HUES64 (cell line): Measurements from ENCODE around the gene GATA2.

Experiments used
- H3K27ac ChIP-seq: 2 replicates; pipeline ENCODE4 v1.7.0; 2013; ENCODE audit warnings: low read depth, low read length, inconsistent platforms
- H3K27me3 ChIP-seq: 2 replicates; pipeline ENCODE4 v1.6.1; 2013; ENCODE audit warnings: mild to moderate bottlenecking, low read length; ENCODE audit not compliant: insufficient read depth
- H3K36me3 ChIP-seq: 2 replicates; pipeline ENCODE4 v1.6.1; 2013; ENCODE audit warnings: mild to moderate bottlenecking, low read length; ENCODE audit not compliant: insufficient read depth
- H3K4me1 ChIP-seq: 2 replicates; pipeline ENCODE4 v1.6.1; 2013; ENCODE audit warnings: mild to moderate bottlenecking, low read length, moderate library complexity; ENCODE audit not compliant: insufficient read depth
- H3K4me3 ChIP-seq: 2 replicates; pipeline ENCODE4 v1.5.1; 2013; ENCODE audit warnings: mild to moderate bottlenecking, low read length, moderate library complexity
- H3K9ac ChIP-seq: 2 replicates; pipeline ENCODE4 v1.6.1; 2013; ENCODE audit warnings: mild to moderate bottlenecking, low read depth, low read length
- H3K9me3 ChIP-seq: 2 replicates; pipeline ENCODE4 v1.6.1; 2013; ENCODE audit warnings: low read depth, low read length; ENCODE audit not compliant: insufficient read depth
- WGBS: fragments of 150-250, 120-280 bp; methylation state at CpG from one replicate; pipeline ENCODE4 v1.1.7; 2013; ENCODE audit warnings: missing lambda C conversion rate; 5-methylcytosine and 5-hydroxymethylcytosine counted together

Gene GATA2

GRCh38 chr3:128500556-128500955 is 7.6 kb upstream of the GATA2 start:
- WGBS, result 90% methylated on average over 4 of the region's 4 CpGs
- H3K9ac ChIP-seq, result no peak overlapping the region
- H3K27me3 ChIP-seq, result peaks cover 45% of the 10 kb centered on the region
- no peaks in the 10 kb centered on the region for H3K9me3 ChIP-seq
- no peaks in the 10 kb centered on the region for H3K36me3 ChIP-seq
- no peak overlapping the region for H3K4me3 ChIP-seq
- no peaks in the 10 kb centered on the region; the same call in 1 of the 2 replicates for H3K4me1 ChIP-seq
- no peak overlapping the region for H3K27ac ChIP-seq

- Histone ChIP-seq H3K27me3 (peaks cover 53% of the 10 kb centered on the region), H3K9me3 (no peaks in the 10 kb centered on the region), H3K4me1 (no peaks in the 10 kb centered on the region; the same call in 1 of the 2 replicates), H3K36me3 (no peaks in the 10 kb centered on the region), H3K4me3 (no peak overlapping the region), H3K9ac (no peak overlapping the region), H3K27ac (no peak overlapping the region)
- WGBS, result 92% methylated on average over 4 of the region's 4 CpGs
Observed at GRCh38 chr3:128499724-128500275, 6.8 kb upstream of the GATA2 start.

GRCh38 chr3:128498901-128499530 is 6.0 kb upstream of the GATA2 start:
- Histone ChIP-seq H3K4me1 (no peaks in the 10 kb centered on the region; the same call in 1 of the 2 replicates), H3K9ac (no peak overlapping the region), H3K27ac (no peak overlapping the region), H3K4me3 (no peak overlapping the region), H3K9me3 (no peaks in the 10 kb centered on the region), H3K27me3 (peaks cover 60% of the 10 kb centered on the region), H3K36me3 (no peaks in the 10 kb centered on the region)
- 78% methylated on average over 15 of the region's 15 CpGs for WGBS

- 77% methylated on average over 5 of the region's 5 CpGs for WGBS
- Histone ChIP-seq H3K27me3 (peaks cover 69% of the 10 kb centered on the region), H3K4me3 (0 out of 2 replicates have a peak overlapping the region, but pooled peaks have one; percentile 23), H3K4me1 (peaks cover 4% of the 10 kb centered on the region; the same call in 1 of the 2 replicates), H3K27ac (no peak overlapping the region), H3K9me3 (no peaks in the 10 kb centered on the region), H3K9ac (no peak overlapping the region), H3K36me3 (no peaks in the 10 kb centered on the region)
Observed at GRCh38 chr3:128498127-128498626, 5.2 kb upstream of the GATA2 start.

- WGBS, result 2% methylated on average over 76 of the region's 77 CpGs
- Histone ChIP-seq H3K27ac (no peak overlapping the region), H3K9me3 (no peaks in the 10 kb centered on the region), H3K4me1 (peaks cover 4% of the 10 kb centered on the region; the same call in 1 of the 2 replicates), H3K9ac (no peak overlapping the region), H3K27me3 (peaks cover 75% of the 10 kb centered on the region), H3K4me3 (peak overlapping the region; percentile 51), H3K36me3 (no peaks in the 10 kb centered on the region)
Observed at GRCh38 chr3:128497305-128498126, 4.5 kb upstream of the GATA2 start.

GRCh38 chr3:128496602-128497304 is 3.8 kb upstream of the GATA2 start:
- peaks cover 83% of the 10 kb centered on the region for H3K27me3 ChIP-seq
- no peak overlapping the region for H3K9ac ChIP-seq
- H3K4me1 ChIP-seq, result peaks cover 8% of the 10 kb centered on the region; the same call in 1 of the 2 replicates
- 10% methylated on average over 45 of the region's 45 CpGs for WGBS
- H3K36me3 ChIP-seq, result no peaks in the 10 kb centered on the region
- H3K4me3 ChIP-seq, result peak overlapping the region; percentile 51
- no peaks in the 10 kb centered on the region for H3K9me3 ChIP-seq
- H3K27ac ChIP-seq, result no peak overlapping the region

- Histone ChIP-seq H3K36me3 (no peaks in the 10 kb centered on the region), H3K27me3 (peaks cover 89% of the 10 kb centered on the region), H3K27ac (no peak overlapping the region), H3K9ac (no peak overlapping the region), H3K4me1 (peaks cover 11% of the 10 kb centered on the region; the same call in 1 of the 2 replicates), H3K4me3 (no peak overlapping the region), H3K9me3 (no peaks in the 10 kb centered on the region)
- 6% methylated on average over 32 of the region's 32 CpGs for WGBS
Observed at GRCh38 chr3:128496019-128496601, 3.1 kb upstream of the GATA2 start.

GRCh38 chr3:128495435-128495970 is 2.5 kb upstream of the GATA2 start:
- H3K9me3 ChIP-seq, result no peaks in the 10 kb centered on the region
- H3K27ac ChIP-seq, result no peak overlapping the region
- no peaks in the 10 kb centered on the region for H3K36me3 ChIP-seq
- no peak overlapping the region for H3K9ac ChIP-seq
- 66% methylated on average over 7 of the region's 9 CpGs for WGBS
- peaks cover 91% of the 10 kb centered on the region for H3K27me3 ChIP-seq
- peaks cover 16% of the 10 kb centered on the region; the same call in 1 of the 2 replicates for H3K4me1 ChIP-seq
- no peak overlapping the region for H3K4me3 ChIP-seq

GRCh38 chr3:128494367-128494650 is 1.3 kb upstream of the GATA2 start:
- Histone ChIP-seq H3K27ac (no peak overlapping the region), H3K27me3 (peaks cover 99% of the 10 kb centered on the region), H3K4me1 (peaks cover 22% of the 10 kb centered on the region; the same call in 1 of the 2 replicates), H3K9ac (no peak overlapping the region), H3K4me3 (no peak overlapping the region), H3K36me3 (no peaks in the 10 kb centered on the region), H3K9me3 (no peaks in the 10 kb centered on the region)
- WGBS, result 82% methylated on average over 2 of the region's 2 CpGs

GRCh38 chr3:128493570-128494366 is 767 bp upstream of the GATA2 start:
- H3K4me1 ChIP-seq, result peaks cover 22% of the 10 kb centered on the region; the same call in 1 of the 2 replicates
- no peak overlapping the region for H3K4me3 ChIP-seq
- 8% methylated on average over 12 of the region's 13 CpGs for WGBS
- no peak overlapping the region for H3K9ac ChIP-seq
- no peaks in the 10 kb centered on the region for H3K36me3 ChIP-seq
- H3K27ac ChIP-seq, result no peak overlapping the region
- H3K27me3 ChIP-seq, result peaks cover 99% of the 10 kb centered on the region
- H3K9me3 ChIP-seq, result no peaks in the 10 kb centered on the region
